ENCODE measurements around the gene CPB1.

The CPB1 gene

GRCh38 chr3:148816981-148817525 lies 10.6 kb upstream of the CPB1 start:
- Histone ChIP-seq H3K18ac (ENCODE audit: low read length) (no peak overlapping the region), H2AK5ac (ENCODE audit: low read length) (no peak overlapping the region), H4K12ac (ENCODE audit: low read depth, low read length) (no peak overlapping the region), H3K36me3 (ENCODE audit: control insufficient read depth in 1 of 2, insufficient read depth in 2 of 2, low read length in 2 of 2) (no peaks in the 10 kb centered on the region), H2BK120ac (ENCODE audit: insufficient read depth, low read length, poor library complexity) (no peak overlapping the region), H3K4me2 (ENCODE audit: low read length) (no peak overlapping the region), H4K8ac (ENCODE audit: low read depth, low read length) (no peak overlapping the region), H3K79me2 (ENCODE audit: control insufficient read depth, insufficient read depth, low read length, poor library complexity) (no peaks in the 10 kb centered on the region), H3K4me1 (ENCODE audit: control insufficient read depth in 1 of 2, insufficient read depth in 2 of 2, low read length in 2 of 2) (no peaks in the 10 kb centered on the region), H2BK12ac (ENCODE audit: low read length) (no peak overlapping the region), H3K4ac (ENCODE audit: low read depth, low read length) (no peak overlapping the region), H3K79me1 (ENCODE audit: low read length) (no peaks in the 10 kb centered on the region), H2AFZ (ENCODE audit: insufficient read depth, low read length, poor library complexity) (no peak overlapping the region), H3K27me3 (ENCODE audit: insufficient read depth, low read length) (no peaks in the 10 kb centered on the region), H4K91ac (ENCODE audit: low read depth, low read length) (no peak overlapping the region), H3K23ac (ENCODE audit: low read length) (no peak overlapping the region), H3K9ac (ENCODE audit: low read length) (no peak overlapping the region), H3K14ac (ENCODE audit: low read length) (no peak overlapping the region), H2BK5ac (ENCODE audit: low read depth, low read length, poor library complexity) (no peak overlapping the region), H3K4me3 (ENCODE audit: low read depth, low read length) (no peak overlapping the region), H3K27ac (ENCODE audit: low read depth, low read length) (no peak overlapping the region), H3K9me3 (ENCODE audit: insufficient read depth, low read depth, low read length) (no peaks in the 10 kb centered on the region)
- DNase-seq: no peak
- no CpG with 5 or more reads among the region's 3 CpGs for WGBS (ENCODE audit: extremely low coverage, insufficient coverage, insufficient read length)

GRCh38 chr3:148820361-148821245 lies 7.0 kb upstream of the CPB1 start:
- Histone ChIP-seq H3K4me1 (ENCODE audit: control insufficient read depth in 1 of 2, insufficient read depth in 2 of 2, low read length in 2 of 2) (no peaks in the 10 kb centered on the region), H2BK12ac (ENCODE audit: low read length) (no peak overlapping the region), H2BK120ac (ENCODE audit: insufficient read depth, low read length, poor library complexity) (no peak overlapping the region), H3K4ac (ENCODE audit: low read depth, low read length) (no peak overlapping the region), H3K79me1 (ENCODE audit: low read length) (no peaks in the 10 kb centered on the region), H2AK5ac (ENCODE audit: low read length) (no peak overlapping the region), H3K4me3 (ENCODE audit: low read depth, low read length) (no peak overlapping the region), H3K14ac (ENCODE audit: low read length) (no peak overlapping the region), H3K27me3 (ENCODE audit: insufficient read depth, low read length) (no peaks in the 10 kb centered on the region), H2AFZ (ENCODE audit: insufficient read depth, low read length, poor library complexity) (no peak overlapping the region), H4K8ac (ENCODE audit: low read depth, low read length) (no peak overlapping the region), H4K91ac (ENCODE audit: low read depth, low read length) (no peak overlapping the region), H3K4me2 (ENCODE audit: low read length) (no peak overlapping the region), H3K27ac (ENCODE audit: low read depth, low read length) (no peak overlapping the region), H2BK5ac (ENCODE audit: low read depth, low read length, poor library complexity) (no peak overlapping the region), H3K23ac (ENCODE audit: low read length) (no peak overlapping the region), H4K12ac (ENCODE audit: low read depth, low read length) (no peak overlapping the region), H3K79me2 (ENCODE audit: control insufficient read depth, insufficient read depth, low read length, poor library complexity) (no peaks in the 10 kb centered on the region), H3K9me3 (ENCODE audit: insufficient read depth, low read depth, low read length) (no peaks in the 10 kb centered on the region), H3K36me3 (ENCODE audit: control insufficient read depth in 1 of 2, insufficient read depth in 2 of 2, low read length in 2 of 2) (no peaks in the 10 kb centered on the region), H3K9ac (ENCODE audit: low read length) (no peak overlapping the region), H3K18ac (ENCODE audit: low read length) (no peak overlapping the region)
- no peak for DNase-seq
- WGBS (ENCODE audit: extremely low coverage, insufficient coverage, insufficient read length): no CpG with 5 or more reads among the region's 7 CpGs

- Histone ChIP-seq H3K27ac (ENCODE audit: low read depth, low read length) (no peak overlapping the region), H3K14ac (ENCODE audit: low read length) (no peak overlapping the region), H3K4me3 (ENCODE audit: low read depth, low read length) (no peak overlapping the region), H3K79me2 (ENCODE audit: control insufficient read depth, insufficient read depth, low read length, poor library complexity) (no peaks in the 10 kb centered on the region), H2BK5ac (ENCODE audit: low read depth, low read length, poor library complexity) (no peak overlapping the region), H3K36me3 (ENCODE audit: control insufficient read depth in 1 of 2, insufficient read depth in 2 of 2, low read length in 2 of 2) (no peaks in the 10 kb centered on the region), H4K12ac (ENCODE audit: low read depth, low read length) (no peak overlapping the region), H3K9ac (ENCODE audit: low read length) (no peak overlapping the region), H3K4ac (ENCODE audit: low read depth, low read length) (no peak overlapping the region), H3K4me2 (ENCODE audit: low read length) (no peak overlapping the region), H2BK12ac (ENCODE audit: low read length) (no peak overlapping the region), H2AK5ac (ENCODE audit: low read length) (no peak overlapping the region), H3K4me1 (ENCODE audit: control insufficient read depth in 1 of 2, insufficient read depth in 2 of 2, low read length in 2 of 2) (no peaks in the 10 kb centered on the region), H3K23ac (ENCODE audit: low read length) (no peak overlapping the region), H4K91ac (ENCODE audit: low read depth, low read length) (no peak overlapping the region), H2BK120ac (ENCODE audit: insufficient read depth, low read length, poor library complexity) (no peak overlapping the region), H3K79me1 (ENCODE audit: low read length) (no peaks in the 10 kb centered on the region), H3K18ac (ENCODE audit: low read length) (no peak overlapping the region), H3K27me3 (ENCODE audit: insufficient read depth, low read length) (no peaks in the 10 kb centered on the region), H3K9me3 (ENCODE audit: insufficient read depth, low read depth, low read length) (no peaks in the 10 kb centered on the region), H2AFZ (ENCODE audit: insufficient read depth, low read length, poor library complexity) (no peak overlapping the region), H4K8ac (ENCODE audit: low read depth, low read length) (no peak overlapping the region)
- no CpG with 5 or more reads among the region's 1 CpG for WGBS (ENCODE audit: extremely low coverage, insufficient coverage, insufficient read length)
- no peak for DNase-seq
These were observed 4.6 kb upstream of the CPB1 start for GRCh38 chr3:148823026-148823425.

GRCh38 chr3:148825476-148825875 lies 2.1 kb upstream of the CPB1 start:
- Histone ChIP-seq H3K9ac (ENCODE audit: low read length) (no peak overlapping the region), H4K91ac (ENCODE audit: low read depth, low read length) (no peak overlapping the region), H3K79me1 (ENCODE audit: low read length) (no peaks in the 10 kb centered on the region), H3K27ac (ENCODE audit: low read depth, low read length) (no peak overlapping the region), H2AFZ (ENCODE audit: insufficient read depth, low read length, poor library complexity) (no peak overlapping the region), H3K18ac (ENCODE audit: low read length) (no peak overlapping the region), H3K27me3 (ENCODE audit: insufficient read depth, low read length) (no peaks in the 10 kb centered on the region), H2BK120ac (ENCODE audit: insufficient read depth, low read length, poor library complexity) (no peak overlapping the region), H2AK5ac (ENCODE audit: low read length) (no peak overlapping the region), H3K4ac (ENCODE audit: low read depth, low read length) (no peak overlapping the region), H3K4me1 (ENCODE audit: control insufficient read depth in 1 of 2, insufficient read depth in 2 of 2, low read length in 2 of 2) (no peaks in the 10 kb centered on the region), H3K23ac (ENCODE audit: low read length) (no peak overlapping the region), H3K4me2 (ENCODE audit: low read length) (no peak overlapping the region), H3K14ac (ENCODE audit: low read length) (no peak overlapping the region), H3K79me2 (ENCODE audit: control insufficient read depth, insufficient read depth, low read length, poor library complexity) (no peaks in the 10 kb centered on the region), H3K9me3 (ENCODE audit: insufficient read depth, low read depth, low read length) (no peaks in the 10 kb centered on the region), H3K4me3 (ENCODE audit: low read depth, low read length) (no peak overlapping the region), H3K36me3 (ENCODE audit: control insufficient read depth in 1 of 2, insufficient read depth in 2 of 2, low read length in 2 of 2) (no peaks in the 10 kb centered on the region), H2BK12ac (ENCODE audit: low read length) (no peak overlapping the region), H4K8ac (ENCODE audit: low read depth, low read length) (no peak overlapping the region), H4K12ac (ENCODE audit: low read depth, low read length) (no peak overlapping the region), H2BK5ac (ENCODE audit: low read depth, low read length, poor library complexity) (no peak overlapping the region)
- whole genome bisulfite sequencing (ENCODE audit: extremely low coverage, insufficient coverage, insufficient read length): no CpG with 5 or more reads among the region's 3 CpGs
- DNase-seq: no peak
